CD4-positive, alpha-beta T cell treated with Interleukin-17A for 4 hours (primary cell): ENCODE data around the gene TBPL1.

Source experiments
- DNase-seq: peaks from one replicate; pipeline ENCODE4 v3.0.0-alpha.2; 2020; ENCODE audit warnings: mixed read lengths

Gene TBPL1

DNA sequence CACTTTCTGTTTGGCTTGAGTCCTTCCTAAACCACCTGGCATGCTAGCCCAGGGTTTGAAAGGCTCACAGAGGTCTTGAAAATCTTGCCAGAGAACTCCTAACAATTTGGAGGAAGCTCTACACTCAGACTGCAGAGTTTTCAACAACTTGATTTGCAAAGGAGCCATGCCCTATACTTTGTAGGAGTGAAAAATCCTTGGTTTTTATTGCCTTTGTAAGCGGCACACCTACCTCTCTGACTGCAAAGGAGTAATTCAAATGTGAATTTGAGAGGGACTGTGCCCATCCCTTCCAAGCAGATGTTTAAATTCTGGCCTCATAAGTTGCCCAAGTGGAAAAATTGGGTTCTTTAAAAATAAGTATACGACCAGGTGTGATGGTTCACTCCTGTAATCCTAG, 58.0 kb downstream of the TBPL1 start:
- no peak for DNase-seq

DNA sequence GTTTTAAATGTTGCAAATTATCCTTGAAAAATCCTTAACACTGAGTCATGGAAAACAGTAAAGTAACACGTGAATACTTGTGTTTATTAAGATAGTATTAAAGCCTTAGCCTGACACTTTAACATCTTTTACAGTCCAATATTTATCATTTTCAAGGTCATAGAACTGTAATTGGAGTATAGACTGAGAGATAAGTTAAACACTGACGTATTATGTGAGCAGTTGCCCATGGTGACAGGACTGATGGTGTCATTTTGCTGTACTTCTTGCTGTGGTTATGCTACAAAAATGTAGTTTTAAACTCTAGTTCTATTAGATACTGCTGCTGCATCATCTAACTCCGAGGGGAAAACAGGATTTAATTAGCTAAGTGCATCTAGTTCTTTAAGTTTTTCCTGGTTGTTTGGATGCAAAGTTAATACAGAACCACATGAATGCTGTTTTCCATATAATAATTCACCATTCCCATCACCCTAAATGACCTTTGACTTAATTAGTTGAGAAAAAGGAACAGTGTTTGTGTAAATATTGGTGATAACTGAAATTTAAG, 61.6 kb downstream of the TBPL1 start:
- DNase-seq: no peak

DNA sequence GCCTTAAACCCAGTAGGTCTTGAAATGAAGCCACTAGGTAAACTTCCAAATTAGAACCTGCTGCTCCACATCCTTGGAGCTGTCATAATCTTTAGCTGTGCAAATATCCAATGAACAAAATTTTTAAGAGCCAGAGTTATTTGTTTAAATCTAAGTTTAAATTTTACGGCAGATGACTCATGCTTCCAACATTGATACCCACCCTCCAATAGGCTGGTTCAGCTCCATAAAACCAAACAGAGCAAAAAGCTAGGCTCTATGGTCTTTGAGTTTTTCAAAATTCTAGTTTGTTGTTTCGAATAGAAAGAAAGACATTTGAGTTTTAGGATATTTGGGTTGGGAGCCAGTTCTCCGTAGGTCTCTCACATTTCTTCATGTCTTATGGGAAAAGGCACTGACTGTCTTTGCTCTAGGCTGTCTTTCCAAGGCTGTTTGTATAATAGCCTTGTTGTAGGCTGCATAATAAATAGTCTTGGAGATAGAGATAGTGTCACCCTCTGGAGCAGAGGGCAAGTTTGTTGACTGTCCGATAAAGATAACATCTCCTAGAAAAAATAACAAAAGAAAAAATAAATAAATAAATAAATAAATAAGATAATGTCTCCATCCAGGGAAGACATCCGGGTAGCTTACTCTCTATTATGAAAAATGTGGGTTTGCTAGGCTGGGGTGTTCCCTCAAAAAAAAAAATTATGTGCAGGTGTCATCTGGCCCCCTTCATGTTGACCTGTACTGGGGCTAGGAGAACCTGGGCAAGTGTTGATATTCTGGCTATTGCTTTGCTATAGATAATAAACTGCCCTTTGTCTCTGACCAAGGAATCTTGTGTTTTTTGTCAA, 62.9 kb downstream of the TBPL1 start:
- DNase-seq: no peak

- DNase-seq: no peak
These were observed 63.5 kb downstream of the TBPL1 start for GRCh38 chr6:134016558-134016814.

DNA sequence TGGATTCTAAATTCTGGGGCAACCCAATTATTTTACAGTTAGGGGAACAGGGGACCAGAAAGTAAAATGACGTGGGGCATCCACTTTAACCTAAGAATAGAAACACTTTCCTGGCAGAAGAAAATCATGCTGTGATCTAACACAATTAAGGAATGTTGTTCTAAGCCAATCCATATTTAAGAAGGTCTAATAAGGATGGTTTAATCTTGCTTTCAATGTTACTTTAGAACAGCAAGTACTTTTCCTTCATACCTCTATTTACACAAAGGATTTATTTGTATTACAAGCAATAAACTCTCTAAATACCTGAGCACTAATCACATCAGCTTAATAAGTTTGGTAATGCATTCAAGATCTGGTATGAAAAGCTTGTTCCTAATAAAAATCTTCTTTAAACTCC, 67.0 kb downstream of the TBPL1 start:
- no peak for DNase-seq

DNA sequence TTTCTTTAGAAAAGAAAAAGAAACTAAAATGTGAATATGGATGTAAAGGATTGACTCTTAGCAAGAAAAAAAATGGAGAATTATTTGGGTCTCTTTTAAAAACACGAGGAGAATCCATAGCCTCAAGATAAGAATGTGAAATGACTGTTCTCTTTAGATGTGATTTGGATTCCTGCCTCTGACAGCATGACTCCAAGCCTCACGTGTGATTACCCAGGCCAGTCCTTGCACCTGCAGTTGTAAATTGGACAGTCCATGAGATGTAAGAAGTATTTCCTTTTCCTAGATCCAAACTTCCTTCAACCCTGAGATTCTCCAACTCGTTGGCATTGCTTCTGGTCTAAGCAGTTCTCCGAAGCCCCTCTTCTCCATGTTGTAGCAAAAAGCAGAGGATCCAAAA, 67.5 kb downstream of the TBPL1 start:
- no peak for DNase-seq

- no peak for DNase-seq
These were observed 67.9 kb downstream of the TBPL1 start for GRCh38 chr6:134020968-134021367.

- DNase-seq: no peak
These were observed 68.5 kb downstream of the TBPL1 start for GRCh38 chr6:134021396-134022122.

DNA sequence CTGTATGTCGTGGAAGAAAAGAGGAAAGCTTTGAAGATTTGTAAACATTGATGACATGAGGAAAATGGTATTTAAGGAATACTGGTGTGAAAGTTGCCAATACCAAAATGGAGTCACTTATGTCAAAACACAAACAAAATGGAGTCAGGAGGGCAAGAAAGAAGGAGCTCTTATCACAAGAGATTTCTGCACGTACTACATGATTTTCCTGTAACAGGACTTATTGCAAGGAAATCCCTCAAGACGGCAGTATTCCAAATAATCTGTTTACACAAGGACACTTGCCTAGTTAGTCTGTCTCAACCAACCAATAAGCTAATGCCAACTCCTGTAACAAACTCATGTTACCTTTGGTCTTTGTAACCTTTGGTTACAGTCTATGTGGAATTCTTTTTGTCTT, 69.6 kb downstream of the TBPL1 start:
- DNase-seq: no peak

DNA sequence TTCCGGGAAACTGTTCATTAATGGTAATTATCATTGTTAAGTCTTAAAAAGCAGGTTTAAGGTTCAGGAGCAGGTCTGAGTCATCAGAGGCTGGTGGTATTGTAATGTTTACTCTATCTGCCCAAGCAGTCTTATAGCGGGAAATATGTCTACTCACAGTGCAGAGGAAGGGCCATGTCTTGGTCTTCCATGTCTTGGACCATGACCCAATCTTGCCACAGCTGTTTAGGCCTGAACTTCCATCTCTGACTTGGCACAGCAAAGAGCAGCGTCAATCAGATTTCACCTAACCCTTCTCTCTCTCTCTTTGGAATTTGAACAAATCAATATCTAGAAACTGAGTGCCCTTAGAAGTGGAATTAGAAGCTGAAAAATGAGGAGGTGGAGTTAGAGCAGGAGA, 73.6 kb downstream of the TBPL1 start:
- no peak for DNase-seq

GRCh38 chr6:134028438-134028837, 75.4 kb downstream of the TBPL1 start:
- no peak for DNase-seq

DNA sequence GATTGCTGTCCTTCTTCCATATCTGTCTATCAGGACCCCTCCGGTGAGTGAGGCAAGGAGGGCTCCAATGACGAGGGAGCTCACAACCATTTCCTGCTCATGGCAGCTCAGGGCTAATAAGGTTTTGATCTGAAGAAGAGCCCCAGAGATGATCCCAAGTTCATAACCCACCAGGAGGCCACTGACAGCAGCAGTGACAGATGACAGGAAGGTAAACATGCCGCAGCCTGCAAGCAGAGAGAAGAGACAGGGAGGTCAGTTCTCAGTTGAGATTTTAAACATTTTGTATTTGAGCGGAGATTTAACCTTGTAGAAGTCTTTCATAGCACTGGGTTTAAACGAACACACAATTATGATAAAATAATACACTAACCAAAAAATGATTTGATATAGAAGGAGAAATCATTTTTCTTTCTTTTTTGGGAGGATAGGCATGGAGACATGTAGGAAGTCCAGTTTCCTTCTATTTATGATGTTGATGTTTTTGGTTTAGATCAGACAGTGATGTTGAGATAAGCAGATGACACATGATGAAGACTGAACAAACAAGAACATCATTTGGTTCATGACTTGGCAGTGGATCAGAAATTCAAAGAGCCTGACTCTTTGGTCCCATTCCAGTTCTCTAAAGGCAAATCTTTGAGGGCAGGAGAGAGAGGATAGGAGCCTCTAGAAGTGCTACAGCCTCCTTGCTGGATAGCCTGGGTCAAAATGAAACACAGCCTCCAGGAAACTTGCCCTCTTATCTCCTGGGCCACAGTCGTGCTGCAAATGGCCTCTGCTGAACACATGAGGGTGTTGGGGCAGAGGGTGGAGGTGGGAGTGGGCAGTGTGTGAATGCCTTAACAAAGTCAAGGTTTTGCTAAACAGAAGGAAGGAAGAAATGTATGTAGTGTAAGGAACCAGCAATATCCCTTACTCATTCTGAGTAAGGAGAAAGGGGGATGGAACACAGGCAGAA, 76.8 kb downstream of the TBPL1 start:
- DNase-seq: no peak

DNA sequence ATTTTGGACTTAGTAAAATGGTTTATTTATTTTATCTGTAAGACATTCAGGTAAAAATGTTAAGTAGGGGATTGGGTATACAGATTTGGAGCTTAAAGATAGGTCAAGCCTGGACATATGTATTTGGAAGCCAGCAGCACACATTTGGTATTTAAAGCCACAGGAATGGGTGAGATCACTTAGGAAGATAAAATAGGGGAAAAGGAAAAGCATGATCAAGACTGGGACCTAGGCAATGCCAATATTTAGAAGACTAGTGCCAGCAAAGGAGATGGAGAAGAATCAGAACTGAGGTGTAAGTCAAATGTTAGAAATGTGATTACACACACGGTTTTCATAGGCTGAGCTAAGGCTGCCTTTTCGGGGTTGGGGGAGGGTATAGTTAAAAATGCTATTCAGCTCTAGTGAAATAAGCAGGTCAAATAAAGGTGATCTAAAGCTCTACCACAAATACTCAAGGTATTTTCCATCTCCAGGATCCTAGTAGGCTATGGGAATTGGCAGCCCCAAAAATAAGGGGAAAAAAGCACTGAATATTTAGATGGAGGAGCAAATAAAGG, 78.8 kb downstream of the TBPL1 start:
- DNase-seq: no peak

DNA sequence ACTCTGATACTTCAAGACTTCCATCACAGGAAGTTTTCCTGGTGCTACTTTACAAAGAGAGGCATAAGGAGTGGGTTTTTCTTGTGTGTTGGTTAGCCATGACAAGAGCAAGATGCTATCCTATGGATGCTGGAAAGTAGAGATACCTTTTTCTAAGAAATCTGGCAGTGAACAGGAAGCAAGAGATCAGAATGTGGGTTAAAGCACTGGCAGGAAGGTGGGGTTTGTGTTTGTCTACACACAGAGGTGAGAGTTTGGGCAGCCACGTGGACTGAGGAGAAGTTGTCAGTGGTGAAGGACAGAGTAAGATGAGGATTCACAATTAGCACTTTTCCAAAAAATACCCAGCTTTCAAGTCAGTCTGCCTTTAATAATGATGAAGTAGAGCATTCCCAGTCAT, 81.5 kb downstream of the TBPL1 start:
- DNase-seq: no peak

DNA sequence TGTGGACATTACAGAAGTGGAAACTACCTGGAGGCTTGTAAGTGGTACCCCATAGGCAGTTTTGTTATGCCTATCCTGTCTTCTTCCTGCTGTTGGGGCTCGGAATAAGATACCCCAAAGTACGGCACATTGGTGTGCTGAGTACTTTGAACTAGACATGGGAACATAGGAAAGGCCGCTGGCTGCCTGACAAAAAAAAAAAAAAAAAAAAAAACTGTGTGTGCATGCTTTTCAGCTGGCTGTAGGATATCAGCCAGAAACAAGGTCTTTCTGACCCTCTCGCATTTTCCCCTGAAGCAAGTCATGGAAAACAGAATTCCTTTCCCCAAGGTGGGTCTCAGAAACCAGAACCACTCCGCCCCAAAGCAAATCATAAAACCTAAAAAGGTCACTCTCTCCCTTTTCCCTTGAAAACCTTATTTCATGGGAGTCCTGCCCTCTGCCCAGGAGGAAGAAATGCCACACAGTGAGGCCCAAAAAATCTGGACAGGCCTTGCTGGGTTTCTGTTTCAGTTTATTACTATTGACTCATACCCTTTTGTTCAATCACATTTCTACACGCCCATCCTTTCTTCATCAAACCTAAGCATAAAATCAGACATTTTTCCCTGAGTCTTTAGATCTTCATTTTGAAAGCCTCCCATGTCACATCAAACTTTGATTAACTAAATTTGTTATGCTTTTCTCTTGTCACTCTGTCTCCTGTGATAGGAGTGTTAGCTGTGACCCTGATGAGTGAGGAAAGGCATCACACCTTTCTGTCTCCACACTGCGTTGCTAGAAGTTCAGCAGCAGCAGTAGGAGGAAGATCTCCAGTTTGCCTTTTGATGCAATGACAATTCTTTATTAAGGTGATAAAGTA, 82.2 kb downstream of the TBPL1 start:
- no peak for DNase-seq

DNA sequence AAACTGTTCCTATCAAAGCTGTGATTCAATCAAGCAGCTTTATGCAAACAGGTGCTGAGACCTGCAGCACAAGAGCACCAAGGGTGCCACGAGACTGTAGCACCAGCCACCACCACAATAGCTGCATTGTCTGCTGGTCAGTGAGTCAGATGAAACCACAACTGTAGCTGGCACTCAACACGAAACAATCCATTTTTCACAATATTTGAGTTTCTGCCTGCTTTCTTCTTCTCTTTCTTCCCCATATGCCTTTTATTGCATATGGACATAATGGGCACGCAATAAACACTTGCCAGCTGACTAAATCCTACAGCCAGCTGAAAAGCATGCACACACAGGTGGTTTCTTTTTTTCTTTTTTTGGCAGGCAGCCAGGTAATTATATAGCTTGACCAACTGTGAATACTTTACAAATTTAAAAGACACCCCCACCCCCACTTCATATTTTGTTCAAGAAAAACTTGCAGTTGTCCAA, 82.8 kb downstream of the TBPL1 start:
- DNase-seq: no peak

GRCh38 chr6:134039116-134039515, 86.1 kb downstream of the TBPL1 start:
- no peak for DNase-seq
